OCI-LY3 (cell line): Measurements from ENCODE around the gene PCDHGB2.
"Not testable (repeated sequence)": the region's sequence is repeated elsewhere in the genome, so short reads cannot be mapped to it uniquely, and the experiment has no call there.

Experiments used
- H2AFZ ChIP-seq: fragments of 200-600, 300-600 bp; shearing (Covaris generic); 2 replicates; pipeline ENCODE4 v1.6.0; 2014; ENCODE audit warnings: antibody characterized with exemption, low read depth, low read length
- H3K27ac ChIP-seq: fragments of 200-600, 300-600 bp; sonication (generic); 2 replicates; pipeline ENCODE4 v1.5.1; 2014; ENCODE audit warnings: mild to moderate bottlenecking, low read length, moderate library complexity, mixed read lengths
- H3K27me3 ChIP-seq: fragments of 200-600, 300-600 bp; sonication (generic); 2 replicates; pipeline ENCODE4 v1.6.1; 2014; ENCODE audit warnings: low read depth, low read length, mixed read lengths
- H3K36me3 ChIP-seq: fragments of 200-600, 300-600 bp; sonication (generic); replicated peaks from 2 replicates; pipeline ENCODE3; 2014; ENCODE audit warnings: low read depth, low read length, mixed read lengths
- H3K4me1 ChIP-seq: fragments of 300-600, 200-600 bp; sonication (generic); 2 replicates; pipeline ENCODE4 v1.6.1; 2014; ENCODE audit warnings: low read length, mixed read lengths
- H3K4me2 ChIP-seq: fragments of 200-600, 300-600 bp; sonication (generic); 2 replicates; pipeline ENCODE4 v1.6.1; 2014; ENCODE audit warnings: low read length, mixed read lengths
- H3K4me3 ChIP-seq: fragments of 300-600, 200-600 bp; sonication (generic); 2 replicates; pipeline ENCODE4 v1.5.1; 2014; ENCODE audit warnings: antibody characterized with exemption, mild to moderate bottlenecking, low read length, moderate library complexity
- H3K79me2 ChIP-seq: fragments of 300-600, 200-600 bp; shearing (Covaris generic); 2 replicates; pipeline ENCODE4 v1.6.1; 2014; ENCODE audit warnings: mild to moderate bottlenecking, low read length, mixed read lengths
- H3K9ac ChIP-seq: fragments of 300-600, 200-600 bp; shearing (Covaris generic); 2 replicates; pipeline ENCODE4 v1.6.0; 2014; ENCODE audit warnings: mild to moderate bottlenecking, low read length, moderate library complexity
- H3K9me3 ChIP-seq: fragments of 200-600, 300-600 bp; shearing (Covaris generic); 2 replicates; pipeline ENCODE4 v1.6.1; 2014; ENCODE audit warnings: low read length, mixed read lengths; ENCODE audit not compliant: insufficient read depth
- H4K20me1 ChIP-seq: fragments of 200-600, 300-600 bp; sonication (generic); 2 replicates; pipeline ENCODE4 v1.6.1; 2016; ENCODE audit warnings: low read length, mixed read lengths; ENCODE audit not compliant: insufficient read depth
- CTCF ChIP-seq: fragments of 200-600, 300-600 bp; sonication (generic); IDR thresholded peaks from 2 replicates; pipeline ENCODE4 v1.5.1; 2014; ENCODE audit warnings: antibody characterized with exemption, low read length, low read depth
- EZH2phosphoT487 ChIP-seq: fragments of 200-600 bp; shearing (Covaris generic); IDR thresholded peaks from 2 replicates; pipeline ENCODE4 v1.6.1; 2018; ENCODE audit warnings: antibody characterized with exemption, mixed run types, low read depth

PCDHGB2 gene

GRCh38 chr5:141373673-141374317, 14.0 kb downstream of the PCDHGB2 start, which contains the start of gene PCDHGA6:
PCDHGA6 (plus strand) TSS chr5:141373891; CDS start chr5:141374084, 193 bp downstream.
- no peak within 1 kb of the TSS for H3K4me3 ChIP-seq
- no peak within 1 kb of the TSS for H3K27ac ChIP-seq
- H4K20me1 ChIP-seq, result no peaks in the 10 kb centered on the region
- H2AFZ ChIP-seq, result no peak within 1 kb of the TSS
- H3K36me3 ChIP-seq, result no peaks in the 10 kb centered on the region
- H3K4me2 ChIP-seq, result no peak within 1 kb of the TSS
- TF ChIP-seq EZH2phosphoT487, result no peak
- TF ChIP-seq CTCF, result no peak
- no peaks in the 10 kb centered on the region for H3K27me3 ChIP-seq
- H3K4me1 ChIP-seq, result no peaks in the 10 kb centered on the region
- no peaks in the 10 kb centered on the region for H3K79me2 ChIP-seq
- H3K9ac ChIP-seq, result no peak within 1 kb of the TSS
- H3K9me3 ChIP-seq, result no peaks in the 10 kb centered on the region

- Histone ChIP-seq H3K27me3 (no peaks in the 10 kb centered on the region), H3K4me1 (no peaks in the 10 kb centered on the region), H3K27ac (no peak overlapping the region), H3K9ac (no peak overlapping the region), H3K79me2 (no peaks in the 10 kb centered on the region), H3K4me3 (no peak overlapping the region), H3K4me2 (no peak overlapping the region), H3K9me3 (no peaks in the 10 kb centered on the region), H3K36me3 (no peaks in the 10 kb centered on the region), H4K20me1 (no peaks in the 10 kb centered on the region), H2AFZ (no peak overlapping the region)
- TF ChIP-seq EZH2phosphoT487 (no peak), CTCF (no peak)
These were observed 14.8 kb downstream of the PCDHGB2 start for GRCh38 chr5:141374627-141375026.

- not testable (repeated sequence) for H3K27ac ChIP-seq, H3K9ac ChIP-seq, H4K20me1 ChIP-seq, H3K4me3 ChIP-seq, H3K79me2 ChIP-seq, H3K4me1 ChIP-seq, H2AFZ ChIP-seq, H3K9me3 ChIP-seq, H3K27me3 ChIP-seq, H3K4me2 ChIP-seq, H3K36me3 ChIP-seq
These were observed 15.8 kb downstream of the PCDHGB2 start for GRCh38 chr5:141375444-141376155.

- H3K4me1 ChIP-seq, result no peaks in the 10 kb centered on the region
- no peak within 1 kb of the TSS for H3K4me2 ChIP-seq
These were observed 22.9 kb downstream of the PCDHGB2 start, which contains the start of gene PCDHGA7 for GRCh38 chr5:141382469-141383294. PCDHGA7 (plus strand) TSS chr5:141382742; CDS start chr5:141382900, 158 bp downstream.

More at GRCh38 chr5:141382469-141383294, 22.9 kb downstream of the PCDHGB2 start, which contains the start of gene PCDHGA7:
- TF ChIP-seq CTCF (no peak), EZH2phosphoT487 (no peak)
- no peak within 1 kb of the TSS for H2AFZ ChIP-seq
- no peaks in the 10 kb centered on the region for H4K20me1 ChIP-seq
- no peaks in the 10 kb centered on the region for H3K79me2 ChIP-seq
- no peaks in the 10 kb centered on the region for H3K9me3 ChIP-seq
- H3K27ac ChIP-seq, result no peak within 1 kb of the TSS
- no peaks in the 10 kb centered on the region for H3K27me3 ChIP-seq
- H3K36me3 ChIP-seq, result no peaks in the 10 kb centered on the region
- no peak within 1 kb of the TSS for H3K4me3 ChIP-seq
- no peak within 1 kb of the TSS for H3K9ac ChIP-seq
